Common myeloid progenitor, CD34-positive (primary cell): ENCODE data around the gene CDH13.

Experiments
- CTCF ChIA-PET: fragments of 350-600 bp; sonication (Branson Sonifier 250); formaldehyde crosslinking; loops from one replicate; lab custom pipeline; 2021; ENCODE audit warnings: antibody characterized with exemption; lab: Charles Lee
- POLR2A ChIA-PET: fragments of 350-600 bp; sonication (Branson Sonifier 250); formaldehyde crosslinking; loops from one replicate; lab custom pipeline; 2021; ENCODE audit warnings: antibody characterized with exemption; lab: Charles Lee
- DNase-seq, 3 donors: peaks; one replicate each; pipeline versions ENCODE4 v3.0.0 to v3.0.0-alpha.2; 2013
- H3K27ac ChIP-seq, 2 experiments: 1 replicate in 1 of 2; 2 replicates in 1 of 2; pipeline ENCODE4 v1.7.0; 2013; ENCODE audit warnings: inconsistent platforms in 2 of 2, low read length in 2 of 2, mild to moderate bottlenecking in 2 of 2, low read depth in 1 of 2, moderate library complexity in 1 of 2; ENCODE audit not compliant: severe bottlenecking in 2 of 2, insufficient read depth in 1 of 2, poor library complexity in 1 of 2
- H3K27me3 ChIP-seq, 5 experiments: replicated peaks in 2 of 5; 1 replicate in 3 of 5; 2 replicates in 2 of 5; pipeline versions ENCODE4 v1.6.1 to v1.7.0; 2013; ENCODE audit warnings: low read length in 4 of 5, mild to moderate bottlenecking in 2 of 5, moderate library complexity in 2 of 5, inconsistent platforms in 1 of 5; ENCODE audit not compliant: insufficient read depth in 5 of 5, control insufficient read depth in 4 of 5
- H3K36me3 ChIP-seq, 4 experiments: 1 replicate in 2 of 4; 2 replicates in 2 of 4; pipeline versions ENCODE4 v1.6.1 to v1.7.0; 2013; ENCODE audit warnings: low read length in 3 of 4, control low read depth in 1 of 4, mild to moderate bottlenecking in 1 of 4; ENCODE audit not compliant: control insufficient read depth in 4 of 4, insufficient read depth in 4 of 4
- H3K4me1 ChIP-seq, 4 experiments: 1 replicate in 3 of 4; 2 replicates in 1 of 4; pipeline versions ENCODE4 v1.6.1 to v1.7.1; 2013; ENCODE audit warnings: low read length in 3 of 4, mild to moderate bottlenecking in 3 of 4, control low read depth in 1 of 4, inconsistent platforms in 1 of 4, moderate library complexity in 1 of 4; ENCODE audit not compliant: control insufficient read depth in 4 of 4, insufficient read depth in 4 of 4; ENCODE audit errors: control extremely low read depth in 1 of 4
- H3K4me3 ChIP-seq, 7 experiments: 1 replicate in 4 of 7; 2 replicates in 3 of 7; pipeline versions ENCODE4 v1.5.1 to v1.7.0; 2013; ENCODE audit warnings: mild to moderate bottlenecking in 7 of 7, low read length in 6 of 7, moderate library complexity in 6 of 7, inconsistent platforms in 2 of 7, low read depth in 2 of 7, control low read depth in 1 of 7; ENCODE audit not compliant: insufficient read depth in 4 of 7, control insufficient read depth in 1 of 7; ENCODE audit errors: extremely low read depth in 1 of 7
- H3K9me3 ChIP-seq, 5 experiments: 1 replicate in 4 of 5; 2 replicates in 1 of 5; pipeline versions ENCODE4 v1.6.1 to v1.7.1; 2013; ENCODE audit warnings: low read length in 4 of 5, mild to moderate bottlenecking in 2 of 5, inconsistent platforms in 1 of 5, low read depth in 1 of 5, moderate library complexity in 1 of 5; ENCODE audit not compliant: control insufficient read depth in 4 of 5, insufficient read depth in 2 of 5; ENCODE audit errors: control extremely low read depth in 1 of 5
- WGBS: methylation state at CpG from one replicate; pipeline ENCODE4 v1.1.5; 2013; ENCODE audit not compliant: insufficient coverage; 5-methylcytosine and 5-hydroxymethylcytosine counted together

CDH13 gene

GRCh38 chr16:83115491-83116232, 488.9 kb downstream of the CDH13 start:
- Histone ChIP-seq H3K9me3 (no peaks in the 10 kb centered on the region), H3K27me3 (no peaks in the 10 kb centered on the region), H3K4me1 (peaks cover 0 to 26% (median 0%) of the 10 kb centered on the region in 4 experiments), H3K4me3 (peak overlapping the region in 1 of 7 experiments; percentile 26), H3K36me3 (no peaks in the 10 kb centered on the region), H3K27ac (no peak overlapping the region)
- DNase-seq: no peak
- ChIA-PET CTCF (no interaction called here), POLR2A (interaction anchor here (0.6 kb wide), 1 partner anchor 53 kb away, joined by 7 read pairs; no protein-coding TSS in a partner anchor)
- WGBS: 78% methylated on average over 8 of the region's 10 CpGs

- H3K27ac ChIP-seq: no peak overlapping the region
- no peaks in the 10 kb centered on the region for H3K36me3 ChIP-seq
- ChIA-PET CTCF (no interaction called here), POLR2A (no interaction called here)
- H3K27me3 ChIP-seq: no peaks in the 10 kb centered on the region
- 74% methylated on average over 3 of the region's 8 CpGs for WGBS
- no peaks in the 10 kb centered on the region for H3K9me3 ChIP-seq
- H3K4me3 ChIP-seq: no peak overlapping the region
- DNase-seq: peak in 1 of 3 donors; percentile 10
- H3K4me1 ChIP-seq: peaks cover 0 to 28% (median 0%) of the 10 kb centered on the region in 4 experiments
Observed at GRCh38 chr16:83116274-83116892, 489.6 kb downstream of the CDH13 start.

- CTCF ChIA-PET: no interaction called here
- H3K36me3 ChIP-seq: no peaks in the 10 kb centered on the region
- H3K4me3 ChIP-seq: no peak overlapping the region
- H3K9me3 ChIP-seq: no peaks in the 10 kb centered on the region
- no peak overlapping the region for H3K27ac ChIP-seq
- no peak for DNase-seq
- POLR2A ChIA-PET: no interaction called here
- WGBS: 90% methylated on average over 7 of the region's 8 CpGs
- peaks cover 0 to 37% (median 0%) of the 10 kb centered on the region in 4 experiments for H3K4me1 ChIP-seq
- no peaks in the 10 kb centered on the region for H3K27me3 ChIP-seq
Observed at GRCh38 chr16:83117810-83118209, 491.0 kb downstream of the CDH13 start.

GRCh38 chr16:83118365-83118764, 491.6 kb downstream of the CDH13 start:
- H3K27ac ChIP-seq: no peak overlapping the region
- H3K9me3 ChIP-seq: no peaks in the 10 kb centered on the region
- no peaks in the 10 kb centered on the region for H3K36me3 ChIP-seq
- no peak for DNase-seq
- peaks cover 0 to 37% (median 0%) of the 10 kb centered on the region in 4 experiments for H3K4me1 ChIP-seq
- ChIA-PET POLR2A (no interaction called here), CTCF (no interaction called here)
- no peaks in the 10 kb centered on the region for H3K27me3 ChIP-seq
- no peak overlapping the region for H3K4me3 ChIP-seq
- 86% methylated on average over 5 of the region's 8 CpGs for WGBS

GRCh38 chr16:83125999-83126568, 499.3 kb downstream of the CDH13 start:
- POLR2A ChIA-PET: no interaction called here
- no peaks in the 10 kb centered on the region for H3K36me3 ChIP-seq
- DNase-seq: no peak
- 96% methylated on average over 5 of the region's 6 CpGs for WGBS
- no peak overlapping the region for H3K4me3 ChIP-seq
- no peaks in the 10 kb centered on the region for H3K27me3 ChIP-seq
- CTCF ChIA-PET: no interaction called here
- H3K4me1 ChIP-seq: peaks cover 0 to 11% (median 0%) of the 10 kb centered on the region in 4 experiments
- H3K9me3 ChIP-seq: peaks cover 0 to 10% (median 4%) of the 10 kb centered on the region in 5 experiments
- H3K27ac ChIP-seq: no peak overlapping the region

- WGBS: 96% methylated on average over 5 of the region's 6 CpGs
Observed at GRCh38 chr16:83128041-83128440, 501.3 kb downstream of the CDH13 start.

GRCh38 chr16:83130039-83130438, 503.3 kb downstream of the CDH13 start:
- WGBS: 100% methylated on average over 3 of the region's 3 CpGs
- CTCF ChIA-PET: interaction anchor here (0.6 kb wide), 1 partner anchor 9 kb away, joined by 3 read pairs; no protein-coding TSS in a partner anchor
- POLR2A ChIA-PET: no interaction called here
- Histone ChIP-seq H3K4me3 (no peak overlapping the region), H3K27ac (no peak overlapping the region), H3K27me3 (no peaks in the 10 kb centered on the region), H3K9me3 (peaks cover 0 to 10% (median 4%) of the 10 kb centered on the region in 5 experiments), H3K36me3 (no peaks in the 10 kb centered on the region), H3K4me1 (no peaks in the 10 kb centered on the region)
- no peak for DNase-seq

More at GRCh38 chr16:83128041-83128440, 501.3 kb downstream of the CDH13 start:
- no peak overlapping the region for H3K27ac ChIP-seq
- H3K27me3 ChIP-seq: no peaks in the 10 kb centered on the region
- H3K36me3 ChIP-seq: no peaks in the 10 kb centered on the region
- CTCF ChIA-PET: no interaction called here
- DNase-seq: no peak
- H3K9me3 ChIP-seq: peaks cover 0 to 10% (median 4%) of the 10 kb centered on the region in 5 experiments
- POLR2A ChIA-PET: no interaction called here
- H3K4me1 ChIP-seq: no peaks in the 10 kb centered on the region
- H3K4me3 ChIP-seq: no peak overlapping the region
